HepG2 (cell line): ENCODE results near the gene C1QTNF5. TPM values are rescaled to one million over a fixed set of nuclear protein-coding genes. Genes with fewer than 3 reads are reported as not detected.

ENCODE experiments used
- CBX1 ChIP-seq: IDR thresholded peaks from one replicate; pipeline ENCODE4 v1.6.1; 2016; ENCODE audit warnings: antibody characterized with exemption, low read depth
- CHD2 ChIP-seq: IDR thresholded peaks from 2 replicates; pipeline ENCODE4 v1.6.1; 2011; ENCODE audit warnings: low read depth, low read length, improper control_type of control experiment
- CREB3 ChIP-seq: sonication (generic); formaldehyde crosslinking; IDR thresholded peaks from 2 replicates; pipeline ENCODE4 v1.5.0; 2020; ENCODE audit warnings: missing genetic modification reagents
- DR1 ChIP-seq: sonication (generic); formaldehyde crosslinking; IDR thresholded peaks from 2 replicates; pipeline ENCODE4 v1.8.0; 2021; ENCODE audit warnings: mild to moderate bottlenecking, missing genetic modification reagents, inconsistent platforms
- FOXP4 ChIP-seq: sonication (generic); formaldehyde crosslinking; IDR thresholded peaks from 2 replicates; pipeline ENCODE4 v1.4.0; 2020; ENCODE audit warnings: missing genetic modification reagents
- GMEB1 ChIP-seq: sonication (generic); formaldehyde crosslinking; IDR thresholded peaks from 2 replicates; pipeline ENCODE4 v1.5.1; 2020; ENCODE audit warnings: missing genetic modification reagents, mild to moderate bottlenecking, borderline replicate concordance
- HDAC1 ChIP-seq: sonication (generic); formaldehyde crosslinking; IDR thresholded peaks from 2 replicates; pipeline ENCODE4 v1.5.1; 2020; ENCODE audit warnings: mild to moderate bottlenecking, missing genetic modification reagents
- KDM5A ChIP-seq: fragments of 200-600 bp; sonication (generic); IDR thresholded peaks from 2 replicates; pipeline ENCODE4 v1.7.0; 2018; ENCODE audit warnings: antibody characterized with exemption, mild to moderate bottlenecking, low read length, borderline replicate concordance
- NFE2 ChIP-seq: sonication (generic); formaldehyde crosslinking; IDR thresholded peaks from 2 replicates; pipeline ENCODE4 v1.4.0; 2020; ENCODE audit warnings: missing genetic modification reagents
- NFKB2 ChIP-seq: sonication (generic); formaldehyde crosslinking; IDR thresholded peaks from 2 replicates; pipeline ENCODE4 v1.4.0; 2020; ENCODE audit warnings: missing genetic modification reagents, borderline replicate concordance
- RBM39 ChIP-seq: fragments of 200-400 bp; formaldehyde crosslinking; IDR thresholded peaks from one replicate; pipeline ENCODE4 v1.6.1; 2018; ENCODE audit warnings: antibody characterized with exemption, mild to moderate bottlenecking, low read depth, low read length; ENCODE audit not compliant: poor library complexity, severe bottlenecking
- SP1 ChIP-seq, 2 experiments: fragments of 450-650 bp in 1 of 2; sonication (generic) in 1 of 2; formaldehyde crosslinking in 1 of 2; IDR thresholded peaks; 2 replicates each; pipeline versions ENCODE4 v1.4.0 to v1.6.1; 2016 to 2020; ENCODE audit warnings: missing genetic modification reagents in 1 of 2
- TAF1 ChIP-seq: sonication (generic); formaldehyde crosslinking; IDR thresholded peaks from 2 replicates; pipeline ENCODE4 v1.4.0; 2020; ENCODE audit warnings: missing genetic modification reagents
- TBX2 ChIP-seq: sonication (generic); formaldehyde crosslinking; IDR thresholded peaks from 2 replicates; pipeline ENCODE4 v1.5.0; 2020; ENCODE audit warnings: missing genetic modification reagents, mild to moderate bottlenecking, borderline replicate concordance
- TEAD2 ChIP-seq: sonication (generic); formaldehyde crosslinking; IDR thresholded peaks from 2 replicates; pipeline ENCODE4 v1.9.0; 2021; ENCODE audit warnings: missing genetic modification reagents
- THAP7 ChIP-seq: sonication (generic); formaldehyde crosslinking; IDR thresholded peaks from 2 replicates; pipeline ENCODE4 v1.8.1; 2023; ENCODE audit warnings: mild to moderate bottlenecking, missing genetic modification reagents
- ZGPAT ChIP-seq: IDR thresholded peaks from 2 replicates; pipeline ENCODE4 v1.6.1; 2016; ENCODE audit warnings: mild to moderate bottlenecking
- ZNF430 ChIP-seq: sonication (generic); formaldehyde crosslinking; IDR thresholded peaks from 2 replicates; pipeline ENCODE4 v1.9.0; 2021; ENCODE audit warnings: mild to moderate bottlenecking, missing genetic modification reagents
- ZNF788 ChIP-seq: sonication (generic); formaldehyde crosslinking; IDR thresholded peaks from 2 replicates; pipeline ENCODE4 v1.5.0; 2020; ENCODE audit warnings: mild to moderate bottlenecking, missing genetic modification reagents, borderline replicate concordance
- ZNF883 ChIP-seq: sonication (generic); formaldehyde crosslinking; IDR thresholded peaks from 2 replicates; pipeline ENCODE4 v1.5.1; 2020; ENCODE audit warnings: mild to moderate bottlenecking, missing genetic modification reagents; ENCODE audit errors: not compliant biosample characterization
- polyA plus RNA-seq, 8 experiments: library from polyadenylated mRNA; depleted of rRNA in 3 of 8; stranded (reverse) in 7 of 8; unstranded in 1 of 8; fragments of >200 nt; fragmentation: Illumina TruSeq in 4 of 8; extraction: Trizol in 4 of 8; gene quantifications; 2 replicates each; pipeline versions ENCODE4 v1.2.1 to v1.2.3, GENCODE V29; 2011 to 2016; ENCODE audit warnings: low read depth in 4 of 8, missing spikeins in 1 of 8, mixed read lengths in 1 of 8; ENCODE audit not compliant: insufficient read depth in 1 of 8
- total RNA-seq, 5 experiments: library from RNA; depleted of rRNA; stranded (reverse); fragments of >200 nt; fragmentation: Illumina TruSeq; extraction: Trizol; gene quantifications; 2 replicates each; pipeline ENCODE4 v1.2.3, GENCODE V29; 2016; ENCODE audit warnings: low read depth in 1 of 5

Gene C1QTNF5
- total and polyA plus RNA-seq, 2 of the 13 experiments (the other 11 are each of a cell fraction or from before 2014, with no cell fraction given) = 0.86 to 1.2 TPM

GRCh38 chr11:119334174-119334930 lies 6.3 kb downstream of the C1QTNF5 start, which contains the start of gene RNF26 (continued):
- TF ChIP-seq SP1 (IDR thresholded peaks at IDR 0.05) (no peak), SP1 (CRISPR knock-in tag; IDR thresholded peaks at IDR 0.05) (peak; percentile 90; the same call in 1 of the 2 replicates), ZGPAT (CRISPR knock-in tag) (peak; percentile 74), CBX1 (peak; percentile 39), ZNF883 (CRISPR knock-in tag) (peak; percentile 70), DR1 (peak; percentile 39; the same call in 1 of the 2 replicates), NFKB2 (CRISPR knock-in tag) (peak; percentile 66; the same call in 1 of the 2 replicates), HDAC1 (CRISPR knock-in tag) (peak; percentile 76), GMEB1 (CRISPR knock-in tag) (peak; percentile 79; the same call in 1 of the 2 replicates), CHD2 (peak; percentile 39; the same call in 1 of the 2 replicates), NFE2 (CRISPR knock-in tag) (no peak), TBX2 (peak; percentile 43; the same call in 1 of the 2 replicates), RBM39 (peak; percentile 41), TEAD2 (0 out of 2 replicates have a peak, but pooled peaks have one; percentile 27), FOXP4 (CRISPR knock-in tag) (peak; percentile 41; the same call in 1 of the 2 replicates), TAF1 (CRISPR knock-in tag) (peak; percentile 88), KDM5A (peak; percentile 95), THAP7 (CRISPR knock-in tag) (0 out of 2 replicates have a peak, but pooled peaks have one; percentile 30), ZNF430 (CRISPR knock-in tag) (peak; percentile 64), CREB3 (CRISPR knock-in tag) (peak; percentile 31; the same call in 1 of the 2 replicates), ZNF788 (CRISPR knock-in tag) (peak; percentile 39; the same call in 1 of the 2 replicates)
